ENCODE data around the gene KLHDC8B.

DNA sequence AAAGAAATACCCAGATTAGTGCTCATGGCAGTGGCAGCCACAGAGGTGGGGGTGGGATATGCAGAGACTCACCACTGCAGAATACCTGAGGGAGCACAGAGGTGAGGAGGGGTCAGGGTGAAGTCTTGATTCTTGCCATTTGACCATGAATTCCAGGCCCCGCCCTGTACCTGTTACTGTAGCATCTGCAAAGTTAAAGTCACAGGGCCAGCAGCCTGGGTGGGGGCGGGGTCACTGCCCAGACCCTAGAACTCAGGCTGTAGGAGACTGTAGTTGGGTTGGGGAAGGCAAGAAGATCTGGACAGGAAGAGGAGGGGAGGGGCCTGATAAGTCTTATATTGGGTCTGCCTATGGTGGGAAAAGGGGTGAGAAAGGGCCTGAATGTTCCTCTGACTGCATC is 19.8 kb upstream of the KLHDC8B start:
- TF ChIP-seq, protein P1, sequence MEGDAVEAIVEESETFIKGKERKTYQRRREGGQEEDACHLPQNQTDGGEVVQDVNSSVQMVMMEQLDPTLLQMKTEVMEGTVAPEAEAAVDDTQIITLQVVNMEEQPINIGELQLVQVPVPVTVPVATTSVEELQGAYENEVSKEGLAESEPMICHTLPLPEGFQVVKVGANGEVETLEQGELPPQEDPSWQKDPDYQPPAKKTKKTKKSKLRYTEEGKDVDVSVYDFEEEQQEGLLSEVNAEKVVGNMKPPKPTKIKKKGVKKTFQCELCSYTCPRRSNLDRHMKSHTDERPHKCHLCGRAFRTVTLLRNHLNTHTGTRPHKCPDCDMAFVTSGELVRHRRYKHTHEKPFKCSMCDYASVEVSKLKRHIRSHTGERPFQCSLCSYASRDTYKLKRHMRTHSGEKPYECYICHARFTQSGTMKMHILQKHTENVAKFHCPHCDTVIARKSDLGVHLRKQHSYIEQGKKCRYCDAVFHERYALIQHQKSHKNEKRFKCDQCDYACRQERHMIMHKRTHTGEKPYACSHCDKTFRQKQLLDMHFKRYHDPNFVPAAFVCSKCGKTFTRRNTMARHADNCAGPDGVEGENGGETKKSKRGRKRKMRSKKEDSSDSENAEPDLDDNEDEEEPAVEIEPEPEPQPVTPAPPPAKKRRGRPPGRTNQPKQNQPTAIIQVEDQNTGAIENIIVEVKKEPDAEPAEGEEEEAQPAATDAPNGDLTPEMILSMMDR (IDR thresholded peaks at IDR 0.05) = no peak
- no peak for TF ChIP-seq POLR2A (IDR thresholded peaks at IDR 0.05)

Measured in prostate gland (tissue), 2 donors.